Right cardiac atrium (tissue), 5 donors: ENCODE measurements around the gene UBA3. TPM values are rescaled to one million over a fixed set of nuclear protein-coding genes. Genes with fewer than 3 reads are reported as not detected.

Experiments used
- ATAC-seq, 2 donors: fragments of 200-7000 bp; cut with Tn5 transposase; one replicate each; pipeline versions ENCODE4 v1.8.0 to v1.9.1; 2020; ENCODE audit warnings: moderate library complexity in 2 of 2, mild to moderate bottlenecking in 1 of 2
- DNase-seq, 3 donors: peaks; one replicate each; pipeline ENCODE4 v3.0.0-alpha.2; 2020
- H3K27ac ChIP-seq: one replicate; pipeline ENCODE4 v1.5.1; 2013; ENCODE audit warnings: mild to moderate bottlenecking, low read length, control low read depth, moderate library complexity
- H3K27me3 ChIP-seq: one replicate; pipeline ENCODE4 v1.6.1; 2013; ENCODE audit not compliant: control insufficient read depth, insufficient read depth
- H3K4me1 ChIP-seq: one replicate; pipeline ENCODE4 v1.6.1; 2013; ENCODE audit warnings: low read length; ENCODE audit not compliant: control insufficient read depth, insufficient read depth
- H3K4me3 ChIP-seq: one replicate; pipeline ENCODE4 v1.5.1; 2013; ENCODE audit warnings: low read length, control low read depth
- H3K9me3 ChIP-seq: one replicate; pipeline ENCODE4 v1.6.1; 2013; ENCODE audit warnings: low read length; ENCODE audit not compliant: control insufficient read depth
- WGBS: extraction: QIAGEN DNeasy Blood & Tissue Kit; methylation state at CpG from one replicate; pipeline ENCODE4 v1.1.7; 2013; 5-methylcytosine and 5-hydroxymethylcytosine counted together
- intact Hi-C, 4 donors: fragments of 100-400 bp; cut with DNase I; formaldehyde crosslinking; loops; one replicate each; pipeline versions ENCODE4 v1.11.0 to v1.14.0; 2022 to 2023
- polyA plus RNA-seq: library from polyadenylated mRNA; stranded (reverse); fragments of 200-250 nt; gene quantifications from one replicate; pipeline ENCODE4 v1.2.3, GENCODE V29; 2013
- total RNA-seq, 4 donors: library from RNA; stranded (reverse); fragmentation: NEBNext Ultra II Directional; extraction: Animal tissue kit (Norgen Biotek cat#: 25700); gene quantifications; one replicate each; pipeline ENCODE4 v1.2.1, GENCODE V29; 2021
- donor health status: healthy with polysubstance abuse.
- donor health status: DM: no; HTN: yes; CAD: no.
- donor health status: DM: no; HTN: no; CAD: no.
- donor health status: DM: no; HTN: yes; CAD: no; lungs with severe emphysema.
- donor health status: DM: yes; HTN: yes; CAD: no.

The UBA3 gene
- total and polyA plus RNA-seq, 5 donors, result 51.4 to 67.5 (median 64.0) TPM

DNA sequence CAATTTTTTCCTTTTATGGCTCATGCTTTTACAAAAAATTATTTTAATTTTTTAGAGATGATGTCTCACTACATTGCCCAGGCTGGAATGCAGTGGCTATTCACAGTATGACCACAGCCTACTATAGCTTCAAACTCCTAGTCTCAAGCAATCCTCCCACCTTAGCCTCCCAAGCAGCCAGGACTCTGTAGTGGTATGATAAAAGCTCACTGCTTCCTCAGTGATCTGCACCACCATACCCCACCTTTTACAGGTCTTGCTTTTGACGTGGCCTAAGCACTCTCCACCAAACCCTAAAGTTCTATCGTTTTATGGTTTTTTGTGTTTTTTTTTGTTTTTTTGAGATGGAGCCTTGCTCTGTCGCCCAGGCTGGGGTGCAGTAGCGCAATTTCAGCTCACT is 14.0 kb downstream of the UBA3 start:
- 84% methylated on average over 4 of the region's 4 CpGs for WGBS
- H3K4me3 ChIP-seq, result no peak overlapping the region
- H3K4me1 ChIP-seq, result no peaks in the 10 kb centered on the region
- H3K27me3 ChIP-seq, result no peaks in the 10 kb centered on the region
- DNase-seq, result no peak
- no peak for ATAC-seq
- H3K27ac ChIP-seq, result no peak overlapping the region
- H3K9me3 ChIP-seq, result no peaks in the 10 kb centered on the region
- intact Hi-C loops, result no loop called here

DNA sequence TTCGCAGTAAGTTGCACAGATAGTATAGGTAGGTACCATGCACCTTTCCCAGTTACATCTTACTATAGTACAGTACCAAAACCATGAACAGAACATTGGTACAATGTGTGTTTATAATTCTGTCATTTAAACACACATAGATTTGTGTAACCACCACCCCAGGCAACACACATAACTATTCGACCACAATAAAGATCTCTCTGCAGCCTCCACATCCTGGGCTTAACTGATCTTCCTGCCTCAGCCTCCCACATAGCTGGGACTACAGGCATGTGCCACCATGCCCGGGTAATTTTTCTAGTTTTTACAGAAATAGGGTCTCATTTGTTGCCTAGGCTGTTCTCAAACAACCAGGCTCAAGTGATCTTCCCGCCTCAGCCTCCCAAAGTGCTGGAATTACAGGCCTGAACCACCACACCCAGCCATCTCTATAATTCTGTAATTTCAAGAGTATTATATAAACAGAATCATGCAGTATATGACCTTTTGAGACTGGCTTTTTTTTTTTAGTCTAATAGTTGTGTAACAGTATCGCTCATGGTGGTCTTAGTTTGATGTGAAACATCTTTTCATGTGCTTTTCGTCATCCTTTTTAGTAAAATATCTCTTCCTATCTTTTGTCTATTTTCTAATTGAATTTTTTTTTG is 14.7 kb downstream of the UBA3 start:
- Histone ChIP-seq H3K27me3 (no peaks in the 10 kb centered on the region), H3K9me3 (no peaks in the 10 kb centered on the region), H3K27ac (no peak overlapping the region), H3K4me3 (no peak overlapping the region), H3K4me1 (no peaks in the 10 kb centered on the region)
- WGBS, result 96% methylated on average over 6 of the region's 6 CpGs
- intact Hi-C loops, result no loop called here
- no peak for DNase-seq
- no peak for ATAC-seq

DNA sequence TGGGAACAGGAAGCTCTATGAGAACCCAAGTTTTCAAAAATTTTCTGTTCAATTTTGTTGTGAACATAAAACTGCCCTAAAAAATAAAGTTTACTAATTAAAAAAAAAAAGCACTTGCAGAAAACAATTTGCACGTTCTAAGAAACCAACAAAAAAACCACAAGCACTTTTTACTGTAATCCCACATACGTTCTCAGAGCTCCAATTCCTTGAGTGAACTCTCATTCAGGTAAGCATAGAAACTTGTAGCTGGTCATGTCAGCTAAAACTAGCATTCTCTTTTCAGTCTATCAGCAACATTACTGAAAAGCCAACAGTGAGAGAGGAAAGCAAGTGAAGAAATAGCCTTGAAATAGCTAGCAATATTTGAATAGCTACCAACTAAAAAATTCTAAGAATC is 16.5 kb downstream of the UBA3 start:
- Histone ChIP-seq H3K27ac (no peak overlapping the region), H3K9me3 (no peaks in the 10 kb centered on the region), H3K4me3 (no peak overlapping the region), H3K27me3 (no peaks in the 10 kb centered on the region), H3K4me1 (no peaks in the 10 kb centered on the region)
- ATAC-seq, result no peak
- intact Hi-C loops, result no loop called here
- 86% methylated on average over 2 of the region's 2 CpGs for WGBS
- DNase-seq, result no peak

DNA sequence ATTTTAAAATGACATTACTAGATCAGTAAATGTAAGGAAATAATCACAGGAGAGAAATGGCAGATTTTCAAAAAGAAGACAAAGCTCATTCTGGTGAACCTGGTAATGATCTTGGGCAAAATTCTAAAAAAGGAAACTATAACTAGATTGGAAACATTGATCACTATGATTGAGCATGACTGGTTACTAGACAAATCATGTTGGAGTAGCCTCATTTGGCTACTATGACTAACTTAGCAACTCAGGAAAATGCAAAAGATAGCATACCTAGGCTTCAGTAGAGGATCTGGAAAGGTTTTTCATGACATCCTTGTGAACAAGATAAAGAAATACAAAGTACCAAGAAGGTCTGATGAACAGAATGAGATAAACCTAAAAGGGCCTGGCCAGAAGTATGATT is 20.5 kb downstream of the UBA3 start:
- Histone ChIP-seq H3K27ac (no peak overlapping the region), H3K27me3 (no peaks in the 10 kb centered on the region), H3K9me3 (no peaks in the 10 kb centered on the region), H3K4me3 (no peak overlapping the region), H3K4me1 (no peaks in the 10 kb centered on the region)
- DNase-seq (no peak), ATAC-seq (no peak)
- intact Hi-C loops, result no loop called here

DNA sequence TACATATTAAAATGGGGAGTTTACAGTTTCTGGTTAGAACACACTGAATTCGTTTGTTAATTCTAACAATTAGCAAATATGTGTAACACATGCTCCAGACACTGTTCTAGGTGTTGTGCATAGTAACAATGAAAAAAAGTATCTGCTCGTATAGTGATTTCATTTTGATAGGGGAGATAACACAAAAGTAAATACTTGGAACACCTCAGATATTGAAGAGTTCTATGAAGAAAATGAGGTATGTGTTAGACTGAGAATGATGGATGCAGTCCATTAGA is 21.3 kb downstream of the UBA3 start:
- ATAC-seq (no peak), DNase-seq (no peak)
- H3K27me3 ChIP-seq, result no peaks in the 10 kb centered on the region
- no peak overlapping the region for H3K27ac ChIP-seq
- intact Hi-C loops, result no loop called here
- no peak overlapping the region for H3K4me3 ChIP-seq
- no peaks in the 10 kb centered on the region for H3K4me1 ChIP-seq
- WGBS, result 92% methylated on average over 2 of the region's 2 CpGs
- no peaks in the 10 kb centered on the region for H3K9me3 ChIP-seq

DNA sequence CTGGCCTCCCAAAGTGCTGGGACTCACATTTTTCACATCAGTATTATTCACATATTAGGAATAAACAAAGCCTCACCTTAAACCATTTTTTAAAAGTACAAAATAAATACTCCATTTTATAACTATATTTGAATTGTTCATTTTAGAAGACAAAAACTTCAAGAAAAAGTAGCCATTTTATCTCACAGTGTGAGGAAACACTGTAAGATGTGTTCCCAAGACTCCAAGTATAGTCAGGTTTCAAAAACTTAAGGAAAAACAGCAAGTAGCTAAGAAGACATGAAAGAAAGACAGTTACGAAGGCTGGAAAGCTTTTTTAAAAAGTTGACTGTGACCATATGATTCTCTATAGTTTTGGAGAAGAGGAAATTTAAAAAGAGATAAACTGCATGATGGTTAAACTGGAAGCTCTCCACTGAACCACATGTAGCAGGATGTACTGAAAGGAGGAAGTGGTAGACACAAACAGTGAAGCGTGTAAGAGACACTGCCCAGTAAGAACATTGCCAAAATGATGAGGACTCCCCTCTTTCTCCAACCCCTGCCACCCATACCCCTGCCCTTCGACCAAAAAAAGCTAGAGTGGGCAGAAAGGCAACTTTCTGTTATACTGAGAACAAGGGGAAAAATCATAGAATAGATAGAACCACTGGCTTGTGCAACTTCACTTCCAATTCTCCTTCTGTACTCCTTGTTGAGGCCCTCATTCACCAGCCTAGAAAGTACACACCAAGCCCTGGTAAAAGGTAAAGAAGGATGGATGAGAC is 21.8 kb downstream of the UBA3 start:
- Histone ChIP-seq H3K27ac (no peak overlapping the region), H3K4me1 (no peaks in the 10 kb centered on the region), H3K4me3 (no peak overlapping the region), H3K27me3 (no peaks in the 10 kb centered on the region), H3K9me3 (no peaks in the 10 kb centered on the region)
- ATAC-seq (no peak), DNase-seq (no peak)
- intact Hi-C loops, result no loop called here
- 84% methylated on average over 3 of the region's 3 CpGs for WGBS

DNA sequence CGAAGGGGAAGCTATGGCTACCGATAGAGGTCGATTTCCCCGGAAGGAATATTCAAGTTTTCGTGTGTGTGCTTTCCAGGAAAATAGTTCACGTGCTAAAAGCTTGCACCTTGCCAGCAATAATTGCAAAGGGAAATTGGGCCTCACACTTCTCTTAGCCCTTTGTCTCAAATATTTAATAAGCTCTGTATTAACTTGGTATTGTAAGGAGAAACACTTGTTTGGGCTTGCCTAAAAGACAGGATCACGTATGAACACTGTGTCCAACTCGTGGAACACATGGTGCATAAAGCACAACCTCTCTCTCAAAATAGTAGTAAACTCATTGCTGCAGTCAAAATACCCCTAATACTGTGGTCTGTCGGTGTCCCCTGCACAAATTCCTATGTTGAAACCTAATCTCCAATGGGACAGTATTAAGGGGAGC is 27.7 kb downstream of the UBA3 start:
- no peaks in the 10 kb centered on the region for H3K27me3 ChIP-seq
- DNase-seq, result no peak

DNA sequence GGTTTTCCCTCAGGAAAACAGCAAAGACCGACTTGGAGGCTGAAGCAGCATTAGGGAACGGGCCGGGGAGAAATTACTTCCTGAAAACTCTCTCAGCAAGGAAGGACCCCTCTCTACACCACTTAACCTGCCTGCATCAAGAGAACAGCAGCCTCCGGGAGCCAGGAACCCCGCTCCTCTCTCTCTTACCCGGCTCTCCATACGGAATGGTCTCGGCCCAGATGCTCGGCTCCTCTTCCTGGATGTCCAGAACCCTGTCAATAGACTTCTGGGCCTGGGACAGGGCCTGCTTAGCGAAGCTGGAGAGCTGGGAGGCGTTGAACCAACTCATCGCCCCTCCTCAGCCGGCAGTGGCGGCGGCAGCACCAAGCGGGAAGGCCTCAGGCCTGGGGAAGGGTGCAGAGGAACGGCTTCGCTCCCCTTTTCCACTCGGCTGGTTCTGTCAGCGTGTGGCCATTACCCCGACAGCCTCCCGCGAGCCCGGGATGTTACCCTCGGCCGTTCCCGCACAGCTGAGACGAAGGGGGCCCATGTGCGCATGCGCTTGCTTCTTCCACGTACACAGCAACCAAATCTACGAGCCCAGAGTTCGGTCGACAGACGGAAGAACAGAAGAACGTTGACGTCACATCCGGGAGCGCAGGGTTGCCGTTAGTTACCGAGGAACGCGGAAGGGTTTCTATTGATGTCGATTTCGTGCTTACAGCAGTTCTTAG is 28.3 kb downstream of the UBA3 start, which contains the start of gene TMF1:
Gene TMF1, minus strand, starts transcription at position 578 of the 716 bp plus-strand sequence. Its CDS starts 247 bp downstream, at position 331.
- under 1% methylated on average over 45 of the region's 45 CpGs for WGBS
- no peaks in the 10 kb centered on the region for H3K9me3 ChIP-seq
- DNase-seq (peak; percentile 98 to 99 (median 99)), ATAC-seq (peak; percentile 98)
- H3K4me3 ChIP-seq, result peak within 1 kb of the TSS; percentile 90
- intact Hi-C loops, result no loop called here
- peak within 1 kb of the TSS; percentile 97 for H3K27ac ChIP-seq
- no peaks in the 10 kb centered on the region for H3K27me3 ChIP-seq
- H3K4me1 ChIP-seq, result peaks cover 7% of the 10 kb centered on the region

More for the DNA sequence above, 27.7 kb downstream of the UBA3 start:
- peaks cover 6% of the 10 kb centered on the region for H3K4me1 ChIP-seq
- peak; percentile 2 to 7 for ATAC-seq
- WGBS, result 12% methylated on average over 9 of the region's 9 CpGs
- peak overlapping the region; percentile 75 for H3K27ac ChIP-seq
- no peaks in the 10 kb centered on the region for H3K9me3 ChIP-seq
- H3K4me3 ChIP-seq, result peak overlapping the region; percentile 90
- intact Hi-C loops, result no loop called here

DNA sequence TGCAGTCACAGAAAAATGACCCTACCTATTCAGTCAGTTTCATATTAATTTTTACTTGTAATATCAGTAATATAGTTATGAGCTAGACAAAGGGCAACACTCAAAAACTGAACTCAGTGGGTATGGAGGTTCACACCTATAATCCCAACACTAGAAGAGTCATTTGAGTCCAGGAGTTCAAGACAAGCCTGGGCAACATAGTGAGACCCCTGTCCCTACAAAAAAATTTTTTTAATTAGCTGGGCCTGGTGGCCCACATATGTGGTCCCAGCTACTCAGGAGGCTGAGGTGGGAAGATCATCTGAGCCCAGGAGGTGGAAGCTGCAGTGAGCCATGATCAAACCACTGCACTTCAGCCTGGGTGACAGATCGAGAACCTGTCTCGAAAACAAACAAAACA is 31.2 kb downstream of the UBA3 start:
- H3K27me3 ChIP-seq, result no peaks in the 10 kb centered on the region
- no peak for DNase-seq
- WGBS, result 96% methylated on average over 2 of the region's 2 CpGs
- peaks cover 7% of the 10 kb centered on the region for H3K4me1 ChIP-seq
- no peaks in the 10 kb centered on the region for H3K9me3 ChIP-seq
- no peak for ATAC-seq
- intact Hi-C loops, result no loop called here
- no peak overlapping the region for H3K27ac ChIP-seq
- H3K4me3 ChIP-seq, result no peak overlapping the region

DNA sequence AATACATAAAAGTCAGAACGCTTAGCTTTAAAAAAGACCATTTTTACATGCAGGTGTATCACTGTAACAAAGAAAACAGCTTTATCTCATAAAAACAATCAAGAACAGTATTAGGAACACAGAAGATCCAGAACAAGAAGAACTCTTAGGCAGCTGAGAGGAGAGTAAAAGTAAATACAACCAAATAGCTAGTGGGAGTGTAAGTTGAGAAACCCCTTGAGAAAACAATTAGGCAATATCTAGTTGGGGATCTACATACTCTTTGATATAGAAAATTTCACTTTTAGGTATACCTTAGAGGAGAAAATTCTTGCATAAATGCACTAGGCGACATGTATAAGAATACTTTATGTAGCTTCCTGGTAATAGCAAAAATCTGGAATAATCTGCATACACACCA is 35.6 kb downstream of the UBA3 start:
- Histone ChIP-seq H3K4me3 (no peak overlapping the region), H3K9me3 (no peaks in the 10 kb centered on the region), H3K4me1 (peaks cover 4% of the 10 kb centered on the region), H3K27me3 (no peaks in the 10 kb centered on the region), H3K27ac (no peak overlapping the region)
- no peak for DNase-seq
- intact Hi-C loops, result no loop called here
- 94% methylated on average over 2 of the region's 2 CpGs for WGBS
- no peak for ATAC-seq

DNA sequence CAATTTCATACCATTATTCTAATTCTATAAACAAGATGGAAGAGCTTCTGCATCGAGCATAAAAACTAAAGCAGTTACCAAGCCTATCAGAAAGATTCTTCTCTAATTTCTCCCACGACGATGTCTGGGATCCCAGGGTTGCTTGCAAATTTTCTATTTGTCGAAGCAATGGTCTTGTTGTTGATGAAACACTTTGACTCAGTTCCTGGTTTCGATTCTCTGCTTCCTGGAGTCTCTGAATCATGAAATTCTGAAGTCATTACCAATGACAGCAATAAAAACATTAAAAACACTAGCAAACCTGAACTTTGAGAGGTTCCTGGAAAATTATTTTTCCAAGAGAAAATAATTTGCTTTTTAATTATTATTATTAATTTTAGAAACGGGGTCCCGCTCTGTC is 46.7 kb downstream of the UBA3 start:
- Histone ChIP-seq H3K4me1 (no peaks in the 10 kb centered on the region), H3K27ac (no peak overlapping the region), H3K4me3 (no peak overlapping the region), H3K27me3 (no peaks in the 10 kb centered on the region), H3K9me3 (no peaks in the 10 kb centered on the region)
- 89% methylated on average over 7 of the region's 7 CpGs for WGBS
- intact Hi-C loops, result no loop called here
- ATAC-seq (no peak), DNase-seq (no peak)
